Endothelial cell of umbilical vein (primary cell): ENCODE measurements around the gene ACIN1. TPM values are rescaled to one million over a fixed set of nuclear protein-coding genes. Genes with fewer than 3 reads are reported as not detected.

Experiments
- BruUV-seq: library from RNA; stranded (reverse); fragments of 400-500 nt; replicated peaks from 2 replicates; lab custom pipeline; 2021; lab: Mats Ljungman, UMichigan
- CTCF ChIA-PET: fragments of 300-600, 350-600 bp; sonication (Branson Sonifier 250); formaldehyde crosslinking; loops from one replicate; lab custom pipeline; 2021; ENCODE audit warnings: antibody characterized with exemption, inconsistent platforms; lab: Charles Lee
- POLR2A ChIA-PET: fragments of 300-600, 350-600 bp; sonication (Branson Sonifier 250); formaldehyde crosslinking; loops from one replicate; lab custom pipeline; 2021; ENCODE audit warnings: antibody characterized with exemption, inconsistent platforms; lab: Charles Lee
- DNase-seq: peaks from one replicate; pipeline ENCODE4 v3.0.0-alpha.2; 2011; ENCODE audit warnings: low read depth, low spot score
- FAIRE-seq: peaks from 2 replicates; lab custom pipeline; 2011; peaks lifted over from hg19 to GRCh38; lab: Jason Lieb, UNC
- H2AFZ ChIP-seq: 2 replicates; pipeline ENCODE4 v1.6.0; 2012; ENCODE audit warnings: low read depth, low read length, control low read depth, inconsistent platforms
- H3K27ac ChIP-seq: 2 replicates; pipeline ENCODE4 v1.5.1; 2011; ENCODE audit warnings: low read depth, mild to moderate bottlenecking, control low read depth, low read length, moderate library complexity; ENCODE audit not compliant: insufficient read depth
- H3K27me3 ChIP-seq, 2 experiments: 2 replicates each; pipeline versions ENCODE4 v1.6.0 to v1.6.1; 2011; ENCODE audit warnings: low read length in 2 of 2, mixed read lengths in 1 of 2; ENCODE audit not compliant: control insufficient read depth in 2 of 2, insufficient read depth in 2 of 2
- H3K36me3 ChIP-seq, 2 experiments: 2 replicates in 1 of 2; 3 replicates in 1 of 2; pipeline ENCODE4 v1.5.1; 2011; ENCODE audit warnings: low read length in 2 of 2, mild to moderate bottlenecking in 1 of 2, moderate library complexity in 1 of 2; ENCODE audit not compliant: control insufficient read depth in 2 of 2, insufficient read depth in 2 of 2; ENCODE audit errors: extremely low read depth in 1 of 2
- H3K4me1 ChIP-seq: 3 replicates; pipeline ENCODE4 v1.5.1; 2011; ENCODE audit warnings: mild to moderate bottlenecking, low read length; ENCODE audit not compliant: control insufficient read depth, insufficient read depth; ENCODE audit errors: extremely low read depth
- H3K4me2 ChIP-seq: 2 replicates; pipeline ENCODE4 v1.6.1; 2011; ENCODE audit warnings: low read length, control low read depth, mixed read lengths; ENCODE audit not compliant: insufficient read depth
- H3K4me3 ChIP-seq, 3 experiments: fragments of 200-600 bp in 1 of 3; sonication (generic), shearing (Covaris generic) in 1 of 3; replicated peaks in 1 of 3; 2 replicates each; pipeline ENCODE4 v1.5.1; 2011 to 2016; ENCODE audit warnings: control low read depth in 3 of 3, low read length in 3 of 3, mild to moderate bottlenecking in 2 of 3, inconsistent platforms in 1 of 3, low read depth in 1 of 3, moderate library complexity in 1 of 3; ENCODE audit not compliant: insufficient read depth in 1 of 3
- H3K79me2 ChIP-seq: 2 replicates; pipeline ENCODE4 v1.6.0; 2012; ENCODE audit warnings: low read length, inconsistent platforms; ENCODE audit not compliant: control insufficient read depth, insufficient read depth
- H3K9ac ChIP-seq: replicated peaks from 2 replicates; pipeline ENCODE3; 2011; ENCODE audit warnings: low read length, control low read depth; ENCODE audit not compliant: insufficient read depth; ENCODE audit errors: extremely low read depth
- H3K9me1 ChIP-seq: replicated peaks from 3 replicates; pipeline ENCODE4 v1.6.0; 2011; ENCODE audit warnings: mild to moderate bottlenecking, low read length; ENCODE audit not compliant: control insufficient read depth, insufficient read depth; ENCODE audit errors: extremely low read depth
- H3K9me3 ChIP-seq: replicated peaks from 2 replicates; pipeline ENCODE4 v1.5.1; 2012; ENCODE audit warnings: low read length, inconsistent platforms; ENCODE audit not compliant: control insufficient read depth, insufficient read depth
- H4K20me1 ChIP-seq: replicated peaks from 2 replicates; pipeline ENCODE3; 2011; ENCODE audit warnings: mild to moderate bottlenecking, low read length; ENCODE audit not compliant: control insufficient read depth, insufficient read depth; ENCODE audit errors: extremely low read depth
- EZH2 ChIP-seq: IDR thresholded peaks from 2 replicates; pipeline ENCODE4 v1.6.1; 2012; ENCODE audit warnings: borderline replicate concordance, low read depth, mild to moderate bottlenecking, moderate library complexity, low read length, inconsistent platforms; ENCODE audit not compliant: severe bottlenecking
- FOS ChIP-seq: IDR thresholded peaks from 2 replicates; pipeline ENCODE4 v1.6.1; 2011; ENCODE audit warnings: mild to moderate bottlenecking, low read length, moderate library complexity, borderline replicate concordance; ENCODE audit not compliant: insufficient read depth
- GATA2 ChIP-seq: IDR thresholded peaks from 2 replicates; pipeline ENCODE4 v1.7.0; 2011; ENCODE audit warnings: low read depth, mild to moderate bottlenecking, moderate library complexity, mixed read lengths, low read length; ENCODE audit not compliant: insufficient read length, insufficient read depth
- POLR2AphosphoS5 ChIP-seq: IDR thresholded peaks from 2 replicates; pipeline ENCODE4 v1.6.1; 2012; ENCODE audit warnings: low read depth, mild to moderate bottlenecking, control low read depth, low read length, moderate library complexity; ENCODE audit not compliant: insufficient read depth
- dilution Hi-C: fragments of 300-500 bp; cut with MboI; formaldehyde crosslinking; loops from one replicate; pipeline ENCODE4 v1.15.0; 2019; ENCODE audit warnings: low sequenced_read_pairs; ENCODE audit not compliant: extremely low pct_ligation_motif_present
- intact Hi-C: fragments of 100-400 bp; cut with micrococcal nuclease; formaldehyde crosslinking; loops from one replicate; pipeline ENCODE4 v1.10.0; 2022
- polyA plus RNA-seq, 4 experiments: library from polyadenylated mRNA; depleted of rRNA in 3 of 4; stranded (reverse) in 3 of 4; unstranded in 1 of 4; fragments of >200 nt; gene quantifications; 2 replicates each; pipeline versions ENCODE4 v1.2.1 to v1.2.3, GENCODE V29; 2011 to 2012; ENCODE audit warnings: missing spikeins in 1 of 4
- total RNA-seq: library from RNA; stranded (reverse); gene quantifications from 2 replicates; pipeline ENCODE4 v1.2.3, GENCODE V29; 2021
- TF ChIP-seq, protein P1 (sequence below): IDR thresholded peaks from 2 replicates; pipeline ENCODE4 v1.6.1; 2011; ENCODE audit not compliant: insufficient read depth, insufficient read length

ACIN1 gene
- total and polyA plus RNA-seq, 2 donors (not counting 3 experiments of a cell fraction or from before 2014, with no cell fraction given), result 146 to 240 TPM

DNA sequence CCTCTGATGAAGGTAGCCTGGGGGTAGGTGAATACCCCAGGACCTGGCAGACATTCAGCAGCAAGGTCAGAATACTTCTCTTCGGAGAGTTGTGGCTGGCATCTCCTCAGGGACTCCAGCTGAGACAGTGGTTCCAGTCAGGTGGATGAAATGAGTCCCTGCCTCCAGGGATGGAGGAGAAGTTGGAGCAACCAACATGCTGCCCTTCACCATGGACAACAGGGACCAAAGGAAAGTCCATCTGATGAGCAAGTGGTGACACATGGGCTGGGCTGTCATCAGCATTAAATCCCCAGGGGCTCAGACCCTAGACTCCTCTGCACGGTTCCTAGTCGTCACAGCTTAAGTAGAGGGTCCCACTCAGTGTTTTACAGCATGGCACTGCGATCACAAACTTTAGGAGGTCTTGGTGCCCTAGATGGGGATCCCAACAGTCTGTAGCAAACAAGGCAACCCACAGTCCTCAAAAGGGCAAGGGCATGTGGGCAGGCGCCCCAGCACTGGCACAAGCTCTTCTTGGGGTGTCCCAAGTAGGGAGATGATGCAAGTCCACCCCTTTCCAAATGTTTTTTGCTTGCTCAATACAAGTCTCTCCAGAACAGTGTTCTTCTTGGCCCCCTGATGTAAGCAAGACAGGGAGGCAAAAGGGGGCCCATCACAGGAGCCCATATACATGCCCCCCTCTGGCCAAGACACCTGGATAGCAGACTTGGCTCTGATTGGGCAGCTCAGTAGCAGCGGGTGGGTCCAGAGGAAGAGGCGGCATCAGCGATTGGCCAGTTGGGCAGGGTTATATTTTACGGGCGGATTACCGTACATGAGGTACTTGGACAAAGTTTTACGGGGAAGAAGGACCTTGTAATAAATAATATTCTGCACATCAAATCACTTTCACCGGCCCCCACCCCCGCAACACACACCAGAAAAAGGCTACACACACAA is 26.8 kb downstream of the ACIN1 start:
- no TSS peak for BruUV-seq
- Histone ChIP-seq H3K4me2 (no peak overlapping the region), H3K9me1 (no peaks in the 10 kb centered on the region), H3K4me3 (no peak overlapping the region), H4K20me1 (peaks cover 4% of the 10 kb centered on the region), H3K4me1 (peaks cover 34% of the 10 kb centered on the region), H3K27me3 (no peaks in the 10 kb centered on the region), H3K9ac (no peak overlapping the region), H2AFZ (no peak overlapping the region), H3K36me3 (peaks cover 39 to 40% of the 10 kb centered on the region in 2 experiments), H3K79me2 (peaks cover 57% of the 10 kb centered on the region), H3K27ac (no peak overlapping the region), H3K9me3 (no peaks in the 10 kb centered on the region)
- CTCF ChIA-PET, result interaction anchor here (0.7 to 2.0 kb wide), 51 partner anchors 8 to 517 kb away, joined by 3 to 141 read pairs (median 6); partner anchors contain the start of genes ACIN1, AJUBA, C14orf119 and CDH24
- intact Hi-C loops (no loop called here), dilution Hi-C loops (loop anchor here (10.0 kb wide), 1 partner anchor 83 kb away; the partner anchor contains the start of gene AJUBA)
- TF ChIP-seq, protein P1, sequence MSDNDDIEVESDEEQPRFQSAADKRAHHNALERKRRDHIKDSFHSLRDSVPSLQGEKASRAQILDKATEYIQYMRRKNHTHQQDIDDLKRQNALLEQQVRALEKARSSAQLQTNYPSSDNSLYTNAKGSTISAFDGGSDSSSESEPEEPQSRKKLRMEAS, result no peak
- no peak for TF ChIP-seq EZH2
- TF ChIP-seq FOS, result no peak
- TF ChIP-seq POLR2AphosphoS5, result no peak
- no peak for TF ChIP-seq GATA2
- DNase-seq (no peak), FAIRE-seq (no peak)
- POLR2A ChIA-PET, result interaction anchor here (1.0 to 1.2 kb wide), 4 partner anchors 10 to 139 kb away, joined by 3 to 8 read pairs (median 5); partner anchors contain the start of genes ACIN1, AJUBA, C14orf119 and PRMT5
